Brain microvascular endothelial cell (primary cell): ENCODE measurements around the gene KCNIP4.

Experiments
- DNase-seq: peaks from one replicate; pipeline ENCODE4 v3.0.0-alpha.2; 2020
- H3K27ac ChIP-seq: fragments of 250-450 bp; sonication (Bioruptor Pico); 2 replicates; pipeline ENCODE4 v1.5.1; 2020; ENCODE audit warnings: mild to moderate bottlenecking, moderate library complexity
- H3K27me3 ChIP-seq: fragments of 250-450 bp; sonication (Bioruptor Pico); replicated peaks from 2 replicates; pipeline ENCODE4 v1.5.1; 2020; ENCODE audit warnings: mild to moderate bottlenecking
- H3K36me3 ChIP-seq: fragments of 250-450 bp; sonication (Bioruptor Pico); replicated peaks from 2 replicates; pipeline ENCODE4 v1.5.1; 2020; ENCODE audit warnings: mild to moderate bottlenecking
- H3K4me3 ChIP-seq: 2 replicates; pipeline ENCODE4 v1.5.1; 2011; ENCODE audit warnings: low read depth, mild to moderate bottlenecking, control low read depth, low read length, moderate library complexity
- CTCF ChIP-seq: IDR thresholded peaks from 2 replicates; pipeline ENCODE4 v1.5.1; 2011; ENCODE audit warnings: low read depth, mild to moderate bottlenecking, moderate library complexity, low read length, control low read depth, inconsistent platforms; ENCODE audit errors: missing control alignments
- in situ Hi-C: cut with HindIII; loops from 2 replicates; pipeline ENCODE4 v1.10.0; 2017; ENCODE audit warnings: low sequenced_read_pairs, low pct_ligation_motif_present

Gene KCNIP4

GRCh38 chr4:20922962-20923361 is 1025.6 kb downstream of the KCNIP4 start:
- in situ Hi-C loops = no loop called here
- no peaks in the 10 kb centered on the region for H3K36me3 ChIP-seq
- DNase-seq = no peak
- H3K27me3 ChIP-seq = no peaks in the 10 kb centered on the region
- no peak overlapping the region for H3K27ac ChIP-seq
- no peak overlapping the region for H3K4me3 ChIP-seq
- no peak for TF ChIP-seq CTCF

- DNase-seq = no peak
- in situ Hi-C loops = no loop called here
- Histone ChIP-seq H3K36me3 (no peaks in the 10 kb centered on the region), H3K27me3 (no peaks in the 10 kb centered on the region), H3K27ac (no peak overlapping the region), H3K4me3 (no peak overlapping the region)
- no peak for TF ChIP-seq CTCF
These were observed 1032.5 kb downstream of the KCNIP4 start for GRCh38 chr4:20916106-20916505.

GRCh38 chr4:20904966-20905365 is 1043.6 kb downstream of the KCNIP4 start:
- Histone ChIP-seq H3K27ac (no peak overlapping the region), H3K4me3 (no peak overlapping the region), H3K36me3 (no peaks in the 10 kb centered on the region), H3K27me3 (no peaks in the 10 kb centered on the region)
- DNase-seq = no peak
- no peak for TF ChIP-seq CTCF
- in situ Hi-C loops = no loop called here

GRCh38 chr4:20901851-20902250 is 1046.7 kb downstream of the KCNIP4 start:
- in situ Hi-C loops = no loop called here
- no peak for DNase-seq
- H3K27me3 ChIP-seq = no peaks in the 10 kb centered on the region
- no peak for TF ChIP-seq CTCF
- H3K4me3 ChIP-seq = no peak overlapping the region
- no peak overlapping the region for H3K27ac ChIP-seq
- H3K36me3 ChIP-seq = no peaks in the 10 kb centered on the region

- no peaks in the 10 kb centered on the region for H3K27me3 ChIP-seq
- no peak overlapping the region for H3K4me3 ChIP-seq
- in situ Hi-C loops = no loop called here
- no peak overlapping the region for H3K27ac ChIP-seq
- H3K36me3 ChIP-seq = no peaks in the 10 kb centered on the region
- no peak for DNase-seq
- no peak for TF ChIP-seq CTCF
These were observed 1049.0 kb downstream of the KCNIP4 start for GRCh38 chr4:20899591-20899990.

GRCh38 chr4:20895988-20896387 is 1052.6 kb downstream of the KCNIP4 start:
- TF ChIP-seq CTCF = no peak
- no peak for DNase-seq
- in situ Hi-C loops = no loop called here
- Histone ChIP-seq H3K27me3 (no peaks in the 10 kb centered on the region), H3K4me3 (no peak overlapping the region), H3K36me3 (no peaks in the 10 kb centered on the region), H3K27ac (no peak overlapping the region)
